Measurements from ENCODE around the gene PDZD2.
A peak's percentile ranks its signal among the peaks of the same experiment; 100 is the strongest.

DNA sequence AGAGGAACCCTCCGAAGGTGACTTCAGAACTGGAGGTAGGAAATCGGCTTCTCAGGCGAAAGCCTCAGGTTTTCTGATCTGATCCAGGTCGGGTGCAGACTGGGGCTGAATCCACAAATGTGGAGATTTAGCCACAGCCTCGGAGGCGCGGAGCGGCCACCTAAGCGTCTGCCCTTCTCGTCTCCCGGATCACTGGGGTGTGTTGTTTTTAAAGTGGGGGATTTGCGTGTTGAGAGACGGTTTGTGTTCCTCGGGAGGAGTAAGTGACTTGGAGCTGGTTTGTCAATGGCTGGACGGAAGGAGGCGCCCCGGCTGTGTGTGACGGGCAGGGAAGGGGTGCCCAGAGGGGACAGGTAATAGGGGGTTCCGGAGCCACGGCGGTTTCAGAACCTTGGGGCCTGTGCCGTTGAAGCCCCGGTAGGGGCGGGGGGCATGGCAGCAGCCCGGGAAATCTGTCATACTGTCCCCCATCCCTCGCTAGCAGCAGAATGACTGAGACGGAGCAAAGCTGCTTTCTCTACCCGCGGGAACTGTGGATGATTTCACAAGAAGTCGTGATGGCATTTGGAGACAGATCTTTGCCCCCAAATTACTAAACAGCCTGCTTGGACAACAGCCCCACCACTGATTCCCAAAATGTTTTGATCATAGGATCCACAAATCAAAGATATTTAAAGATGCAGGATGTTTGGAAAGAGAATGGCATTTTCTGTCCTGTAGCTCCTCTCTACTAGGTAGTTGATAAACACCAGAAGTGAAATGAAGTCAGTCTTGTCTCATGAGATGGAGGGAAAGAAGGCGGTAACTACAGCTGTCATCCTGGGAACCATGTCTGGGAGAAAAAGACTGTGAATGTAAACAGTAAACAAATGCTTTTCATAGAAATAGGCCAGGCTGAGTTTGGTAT is 216.5 kb downstream of the PDZD2 start:
- TF ChIP-seq CTCF (IDR thresholded peaks at IDR 0.05) (peak; percentile 39), EZH2phosphoT487 (IDR thresholded peaks at IDR 0.05) (no peak)

Measured in neural progenitor cell (in vitro differentiated cells).